HL-60 (cell line): ENCODE results near the gene TTC33.

Source experiments
- DNase-seq, 2 experiments: peaks; one replicate each; pipeline ENCODE4 v3.0.0-alpha.2; 2010 to 2020; ENCODE audit warnings: low read depth in 1 of 2, low spot score in 1 of 2
- H3K27ac ChIP-seq: fragments of 250-450 bp; sonication (Bioruptor Pico); replicated peaks from 2 replicates; pipeline ENCODE4 v1.5.1; 2020; ENCODE audit warnings: mild to moderate bottlenecking, moderate library complexity
- H3K27me3 ChIP-seq: fragments of 250-450 bp; sonication (Bioruptor Pico); 2 replicates; pipeline ENCODE4 v1.5.1; 2021; ENCODE audit warnings: mild to moderate bottlenecking, moderate library complexity; ENCODE audit not compliant: insufficient read depth, poor library complexity, severe bottlenecking
- H3K4me3 ChIP-seq: replicated peaks from 2 replicates; pipeline ENCODE4 v1.5.1; 2011; ENCODE audit warnings: mild to moderate bottlenecking, control low read depth, low read length; ENCODE audit not compliant: insufficient read depth
- GABPA ChIP-seq: IDR thresholded peaks from 2 replicates; pipeline ENCODE4 v1.6.1; 2012; ENCODE audit warnings: low read depth
- POLR2AphosphoS5 ChIP-seq: IDR thresholded peaks from 2 replicates; pipeline ENCODE4 v1.6.1; 2012; ENCODE audit warnings: low read depth
- SPI1 ChIP-seq: IDR thresholded peaks from 2 replicates; pipeline ENCODE4 v1.6.1; 2012; ENCODE audit warnings: low read depth, mild to moderate bottlenecking, borderline replicate concordance
- TF ChIP-seq, protein P1 (sequence below): IDR thresholded peaks from 2 replicates; pipeline ENCODE4 v1.6.1; 2012; ENCODE audit warnings: low read depth; ENCODE audit not compliant: insufficient replicate concordance
- TF ChIP-seq, protein P2 (sequence below): IDR thresholded peaks from one replicate; pipeline ENCODE4 v1.5.1; 2011; ENCODE audit warnings: low read length, control low read depth, inconsistent platforms; ENCODE audit not compliant: insufficient read depth

The TTC33 gene

DNA sequence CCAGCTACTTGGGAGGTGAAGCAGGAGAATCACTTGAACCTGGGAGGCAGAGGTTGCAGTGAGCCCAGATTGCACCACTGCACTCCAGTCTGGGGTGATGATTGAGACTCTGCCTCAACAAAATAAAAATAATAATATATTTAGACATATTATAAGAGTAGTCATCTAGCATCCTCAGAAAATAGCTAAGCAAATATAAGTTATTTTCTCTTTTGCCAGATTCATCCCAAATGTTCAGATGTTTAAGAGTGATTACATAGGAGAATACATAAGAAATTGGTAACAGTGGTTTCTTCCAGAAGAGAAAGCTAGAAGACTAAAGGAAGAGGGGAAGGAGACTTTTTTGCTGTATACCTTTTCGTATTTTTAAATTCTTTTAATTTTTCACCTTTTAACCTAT, 22.4 kb upstream of the TTC33 start:
- DNase-seq = no peak
- no peak for TF ChIP-seq POLR2AphosphoS5
- TF ChIP-seq GABPA = no peak
- TF ChIP-seq, protein P1, sequence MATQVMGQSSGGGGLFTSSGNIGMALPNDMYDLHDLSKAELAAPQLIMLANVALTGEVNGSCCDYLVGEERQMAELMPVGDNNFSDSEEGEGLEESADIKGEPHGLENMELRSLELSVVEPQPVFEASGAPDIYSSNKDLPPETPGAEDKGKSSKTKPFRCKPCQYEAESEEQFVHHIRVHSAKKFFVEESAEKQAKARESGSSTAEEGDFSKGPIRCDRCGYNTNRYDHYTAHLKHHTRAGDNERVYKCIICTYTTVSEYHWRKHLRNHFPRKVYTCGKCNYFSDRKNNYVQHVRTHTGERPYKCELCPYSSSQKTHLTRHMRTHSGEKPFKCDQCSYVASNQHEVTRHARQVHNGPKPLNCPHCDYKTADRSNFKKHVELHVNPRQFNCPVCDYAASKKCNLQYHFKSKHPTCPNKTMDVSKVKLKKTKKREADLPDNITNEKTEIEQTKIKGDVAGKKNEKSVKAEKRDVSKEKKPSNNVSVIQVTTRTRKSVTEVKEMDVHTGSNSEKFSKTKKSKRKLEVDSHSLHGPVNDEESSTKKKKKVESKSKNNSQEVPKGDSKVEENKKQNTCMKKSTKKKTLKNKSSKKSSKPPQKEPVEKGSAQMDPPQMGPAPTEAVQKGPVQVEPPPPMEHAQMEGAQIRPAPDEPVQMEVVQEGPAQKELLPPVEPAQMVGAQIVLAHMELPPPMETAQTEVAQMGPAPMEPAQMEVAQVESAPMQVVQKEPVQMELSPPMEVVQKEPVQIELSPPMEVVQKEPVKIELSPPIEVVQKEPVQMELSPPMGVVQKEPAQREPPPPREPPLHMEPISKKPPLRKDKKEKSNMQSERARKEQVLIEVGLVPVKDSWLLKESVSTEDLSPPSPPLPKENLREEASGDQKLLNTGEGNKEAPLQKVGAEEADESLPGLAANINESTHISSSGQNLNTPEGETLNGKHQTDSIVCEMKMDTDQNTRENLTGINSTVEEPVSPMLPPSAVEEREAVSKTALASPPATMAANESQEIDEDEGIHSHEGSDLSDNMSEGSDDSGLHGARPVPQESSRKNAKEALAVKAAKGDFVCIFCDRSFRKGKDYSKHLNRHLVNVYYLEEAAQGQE = no peak
- TF ChIP-seq, protein P2, sequence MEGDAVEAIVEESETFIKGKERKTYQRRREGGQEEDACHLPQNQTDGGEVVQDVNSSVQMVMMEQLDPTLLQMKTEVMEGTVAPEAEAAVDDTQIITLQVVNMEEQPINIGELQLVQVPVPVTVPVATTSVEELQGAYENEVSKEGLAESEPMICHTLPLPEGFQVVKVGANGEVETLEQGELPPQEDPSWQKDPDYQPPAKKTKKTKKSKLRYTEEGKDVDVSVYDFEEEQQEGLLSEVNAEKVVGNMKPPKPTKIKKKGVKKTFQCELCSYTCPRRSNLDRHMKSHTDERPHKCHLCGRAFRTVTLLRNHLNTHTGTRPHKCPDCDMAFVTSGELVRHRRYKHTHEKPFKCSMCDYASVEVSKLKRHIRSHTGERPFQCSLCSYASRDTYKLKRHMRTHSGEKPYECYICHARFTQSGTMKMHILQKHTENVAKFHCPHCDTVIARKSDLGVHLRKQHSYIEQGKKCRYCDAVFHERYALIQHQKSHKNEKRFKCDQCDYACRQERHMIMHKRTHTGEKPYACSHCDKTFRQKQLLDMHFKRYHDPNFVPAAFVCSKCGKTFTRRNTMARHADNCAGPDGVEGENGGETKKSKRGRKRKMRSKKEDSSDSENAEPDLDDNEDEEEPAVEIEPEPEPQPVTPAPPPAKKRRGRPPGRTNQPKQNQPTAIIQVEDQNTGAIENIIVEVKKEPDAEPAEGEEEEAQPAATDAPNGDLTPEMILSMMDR = no peak
- TF ChIP-seq SPI1 = no peak
- Histone ChIP-seq H3K27ac (no peak overlapping the region), H3K4me3 (no peak overlapping the region), H3K27me3 (no peaks in the 10 kb centered on the region)

DNA sequence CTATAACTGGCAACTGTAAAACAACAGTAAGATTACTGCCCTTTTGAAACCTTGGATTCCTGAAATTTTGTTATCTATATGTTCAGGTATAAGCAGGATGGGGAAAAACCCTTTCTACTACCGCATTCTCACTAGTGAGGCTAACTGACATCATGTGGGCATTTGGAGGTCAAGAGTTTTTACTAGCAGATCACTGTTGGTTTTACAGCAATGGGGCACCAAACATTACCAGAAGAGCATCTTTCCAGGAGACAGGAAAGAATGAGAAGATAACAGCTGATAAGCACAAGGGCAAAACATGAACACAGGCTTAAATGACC, 20.9 kb upstream of the TTC33 start:
- H3K27me3 ChIP-seq = no peaks in the 10 kb centered on the region
- TF ChIP-seq POLR2AphosphoS5 (no peak), SPI1 (no peak), GABPA (no peak)
- TF ChIP-seq, protein P1 = no peak
- TF ChIP-seq, protein P2 = no peak
- no peak overlapping the region for H3K27ac ChIP-seq
- H3K4me3 ChIP-seq = no peak overlapping the region
- DNase-seq = no peak

DNA sequence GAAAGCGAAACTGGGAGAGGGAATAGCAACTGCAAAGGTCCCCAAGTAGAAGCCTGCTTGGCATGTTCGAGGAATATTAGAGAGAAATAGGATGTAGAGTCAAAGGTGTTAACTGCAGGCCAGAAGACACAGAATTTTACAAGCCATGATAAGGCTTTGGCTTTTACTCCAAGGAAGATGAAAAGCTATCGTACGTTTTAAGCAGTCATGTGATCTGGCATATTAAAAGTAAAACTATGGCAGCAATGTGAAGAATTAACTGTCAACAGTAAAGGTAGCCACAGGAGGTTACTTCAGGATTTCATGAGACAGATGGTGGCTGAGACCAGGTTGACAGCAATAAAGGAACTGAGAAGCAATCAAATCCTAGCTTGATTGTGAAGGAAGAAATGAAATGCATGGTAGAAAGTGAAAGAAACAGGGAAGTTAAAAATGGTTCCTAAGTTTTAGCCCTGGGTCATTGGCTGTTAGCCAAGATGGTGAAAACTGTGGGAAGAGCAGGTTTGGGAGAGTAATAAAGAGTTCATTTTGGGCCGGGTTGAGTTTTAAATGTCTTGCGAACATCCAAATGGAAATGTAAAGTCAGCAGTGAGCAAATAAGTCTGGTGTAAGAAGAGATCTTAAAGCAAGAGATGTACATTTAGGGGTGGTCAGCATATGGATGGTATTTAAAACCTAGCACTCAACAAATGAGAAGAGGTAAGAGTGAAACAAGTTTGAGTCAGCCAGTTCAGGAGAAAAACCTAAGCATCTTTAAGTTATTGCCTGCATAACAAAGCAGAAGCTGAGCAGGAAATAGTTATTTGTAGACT, 20.3 kb upstream of the TTC33 start:
- Histone ChIP-seq H3K27me3 (no peaks in the 10 kb centered on the region), H3K27ac (no peak overlapping the region), H3K4me3 (no peak overlapping the region)
- TF ChIP-seq GABPA = no peak
- TF ChIP-seq, protein P1 = no peak
- TF ChIP-seq SPI1 = no peak
- TF ChIP-seq, protein P2 = no peak
- no peak for TF ChIP-seq POLR2AphosphoS5
- DNase-seq = no peak
